ENCODE results near the gene KAT7.

GRCh38 chr17:49822829-49823228 is 34.3 kb downstream of the KAT7 start:
- TF ChIP-seq CTCF (IDR thresholded peaks at IDR 0.05; ENCODE audit: poor library complexity, severe bottlenecking), result no peak
- TF ChIP-seq REST (IDR thresholded peaks at IDR 0.05; ENCODE audit: borderline replicate concordance), result no peak
- no peak for TF ChIP-seq POLR2AphosphoS5 (IDR thresholded peaks at IDR 0.05)
- TF ChIP-seq TAF1 (IDR thresholded peaks at IDR 0.05; ENCODE audit: low read depth), result no peak
- TF ChIP-seq EZH2 (IDR thresholded peaks at IDR 0.05; ENCODE audit: borderline replicate concordance, insufficient read depth, low read length, poor library complexity, severe bottlenecking), result no peak
- TF ChIP-seq EP300 (conservative IDR thresholded peaks at IDR 0.05; ENCODE audit: poor library complexity, severe bottlenecking), result no peak
